HepG2 (cell line): ENCODE measurements around the gene MIS18BP1. TPM values are rescaled to one million over a fixed set of nuclear protein-coding genes. Genes with fewer than 3 reads are reported as not detected.
A peak's percentile ranks its signal among the peaks of the same experiment; 100 is the strongest.

ENCODE experiments used
- ARID2 ChIP-seq: sonication (generic); formaldehyde crosslinking; IDR thresholded peaks from 2 replicates; pipeline ENCODE4 v1.8.1; 2022; ENCODE audit warnings: mild to moderate bottlenecking, missing genetic modification reagents, borderline replicate concordance
- ATF7-NPFF ChIP-seq: sonication (generic); formaldehyde crosslinking; IDR thresholded peaks from 2 replicates; pipeline ENCODE4 v1.8.1; 2023; ENCODE audit warnings: mild to moderate bottlenecking, low read depth, missing genetic modification reagents, moderate library complexity
- ATRX ChIP-seq: sonication (generic); formaldehyde crosslinking; IDR thresholded peaks from 2 replicates; pipeline ENCODE4 v1.4.0; 2020; ENCODE audit warnings: missing genetic modification reagents, borderline replicate concordance
- FOXC1 ChIP-seq: sonication (generic); formaldehyde crosslinking; IDR thresholded peaks from 2 replicates; pipeline ENCODE4 v1.8.0; 2022; ENCODE audit warnings: mild to moderate bottlenecking, missing genetic modification reagents, borderline replicate concordance
- HNRNPUL1 ChIP-seq: fragments of 200-400 bp; formaldehyde crosslinking; IDR thresholded peaks from 2 replicates; pipeline ENCODE4 v1.6.1; 2017; ENCODE audit warnings: low read depth, mild to moderate bottlenecking, low read length, moderate library complexity
- ISL2 ChIP-seq: sonication (generic); formaldehyde crosslinking; IDR thresholded peaks from 2 replicates; pipeline ENCODE4 v1.5.0; 2020; ENCODE audit warnings: missing genetic modification reagents
- ISX ChIP-seq: sonication (generic); formaldehyde crosslinking; conservative IDR thresholded peaks from 2 replicates; pipeline ENCODE4 v1.5.0; 2020; ENCODE audit warnings: missing genetic modification reagents
- JUND ChIP-seq: sonication (generic); formaldehyde crosslinking; IDR thresholded peaks from 2 replicates; pipeline ENCODE4 v1.8.0; 2022; ENCODE audit warnings: mild to moderate bottlenecking, missing genetic modification reagents
- MAX ChIP-seq: IDR thresholded peaks from 2 replicates; pipeline ENCODE4 v1.6.1; 2012; ENCODE audit warnings: inconsistent platforms
- MEIS1 ChIP-seq: sonication (generic); formaldehyde crosslinking; IDR thresholded peaks from 2 replicates; pipeline ENCODE4 v1.9.0; 2021; ENCODE audit warnings: mild to moderate bottlenecking, missing genetic modification reagents, moderate library complexity, borderline replicate concordance
- MLXIP ChIP-seq: sonication (generic); formaldehyde crosslinking; IDR thresholded peaks from 2 replicates; pipeline ENCODE4 v1.9.0; 2021; ENCODE audit warnings: missing genetic modification reagents, borderline replicate concordance
- POLR2G ChIP-seq: fragments of 200-400 bp; formaldehyde crosslinking; IDR thresholded peaks from 2 replicates; pipeline ENCODE4 v1.6.1; 2018; ENCODE audit warnings: mild to moderate bottlenecking, low read depth, low read length, moderate library complexity
- RXRB ChIP-seq: IDR thresholded peaks from 2 replicates; pipeline ENCODE4 v1.6.1; 2016; ENCODE audit warnings: borderline replicate concordance, missing genetic modification reagents, missing compliant biosample characterization
- WIZ ChIP-seq: sonication (generic); formaldehyde crosslinking; IDR thresholded peaks from 2 replicates; pipeline ENCODE4 v1.5.1; 2020; ENCODE audit warnings: mild to moderate bottlenecking, missing genetic modification reagents
- ZBTB21 ChIP-seq: sonication (generic); formaldehyde crosslinking; IDR thresholded peaks from 2 replicates; pipeline ENCODE4 v1.4.0; 2020; ENCODE audit warnings: missing genetic modification reagents
- ZNF20 ChIP-seq: sonication (generic); formaldehyde crosslinking; IDR thresholded peaks from 2 replicates; pipeline ENCODE4 v1.4.0; 2020; ENCODE audit warnings: mild to moderate bottlenecking, moderate library complexity, missing genetic modification reagents
- ZNF280B ChIP-seq: sonication (generic); formaldehyde crosslinking; IDR thresholded peaks from 2 replicates; pipeline ENCODE4 v1.5.0; 2020; ENCODE audit warnings: missing genetic modification reagents, mild to moderate bottlenecking, borderline replicate concordance
- ZNF616 ChIP-seq: sonication (generic); formaldehyde crosslinking; IDR thresholded peaks from 2 replicates; pipeline ENCODE4 v1.5.0; 2020; ENCODE audit warnings: low read depth, mild to moderate bottlenecking, missing genetic modification reagents
- ZNF687 ChIP-seq: sonication (generic); formaldehyde crosslinking; IDR thresholded peaks from 2 replicates; pipeline ENCODE4 v1.5.1; 2020; ENCODE audit warnings: mild to moderate bottlenecking, missing genetic modification reagents, moderate library complexity
- ZNF737 ChIP-seq: sonication (generic); formaldehyde crosslinking; IDR thresholded peaks from 2 replicates; pipeline ENCODE4 v1.5.0; 2020; ENCODE audit warnings: missing genetic modification reagents, mild to moderate bottlenecking, borderline replicate concordance
- ZSCAN22 ChIP-seq: sonication (generic); formaldehyde crosslinking; IDR thresholded peaks from 2 replicates; pipeline ENCODE4 v1.4.0; 2020; ENCODE audit warnings: mild to moderate bottlenecking, missing genetic modification reagents
- polyA plus RNA-seq, 8 experiments: library from polyadenylated mRNA; depleted of rRNA in 3 of 8; stranded (reverse) in 7 of 8; unstranded in 1 of 8; fragments of >200 nt; fragmentation: Illumina TruSeq in 4 of 8; extraction: Trizol in 4 of 8; gene quantifications; 2 replicates each; pipeline versions ENCODE4 v1.2.1 to v1.2.3, GENCODE V29; 2011 to 2016; ENCODE audit warnings: low read depth in 4 of 8, missing spikeins in 1 of 8, mixed read lengths in 1 of 8; ENCODE audit not compliant: insufficient read depth in 1 of 8
- total RNA-seq, 5 experiments: library from RNA; depleted of rRNA; stranded (reverse); fragments of >200 nt; fragmentation: Illumina TruSeq; extraction: Trizol; gene quantifications; 2 replicates each; pipeline ENCODE4 v1.2.3, GENCODE V29; 2016; ENCODE audit warnings: low read depth in 1 of 5

The MIS18BP1 gene
- total and polyA plus RNA-seq, 2 of the 13 experiments (the other 11 are each of a cell fraction or from before 2014, with no cell fraction given), result 9.5 to 36.4 TPM

DNA sequence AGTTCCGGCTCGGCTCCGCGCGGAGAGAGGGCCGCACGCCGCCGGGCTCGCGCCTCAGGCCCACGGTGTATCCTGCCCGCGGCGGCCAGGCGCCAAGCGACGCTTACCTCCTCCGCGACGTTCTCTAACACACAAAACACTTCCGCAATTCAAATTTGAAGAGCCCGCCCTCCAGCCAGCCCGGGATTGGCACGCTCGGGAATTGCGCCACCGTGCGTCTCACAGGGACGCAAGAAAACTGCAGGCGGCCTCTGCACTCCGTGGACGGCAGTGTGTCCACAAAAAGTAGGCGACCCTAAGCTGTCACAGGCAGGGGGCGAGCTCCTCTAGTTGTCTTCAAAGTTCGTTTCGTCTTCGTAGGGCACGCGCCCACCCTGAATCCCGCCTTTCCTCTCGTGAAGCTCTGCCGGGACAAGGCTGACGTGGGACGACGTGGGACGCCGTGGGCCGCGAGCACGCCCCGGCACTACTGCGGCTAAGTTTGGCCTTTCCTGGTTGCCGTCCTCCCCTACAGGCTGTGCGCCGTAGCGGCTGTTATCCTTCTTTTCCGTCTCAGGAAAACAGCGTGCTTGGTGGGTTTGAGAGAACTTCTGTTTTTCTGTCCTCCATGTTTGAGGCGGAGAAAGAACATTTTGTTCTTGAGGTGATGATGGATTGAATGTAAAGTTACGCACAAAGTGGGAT lies at the start of gene MIS18BP1 (continued):
- TF ChIP-seq ZNF616 (CRISPR knock-in tag) (0 out of 2 replicates have a peak, but pooled peaks have one; percentile 48), ZNF280B (CRISPR knock-in tag) (peak; percentile 92), MLXIP (CRISPR knock-in tag) (peak; percentile 80; the same call in 1 of the 2 replicates), RXRB (CRISPR knock-in tag) (peak; percentile 63; the same call in 1 of the 2 replicates), HNRNPUL1 (no peak), WIZ (CRISPR knock-in tag) (peak; percentile 15; the same call in 1 of the 2 replicates), POLR2G (peak; percentile 92), MAX (peak; percentile 99), FOXC1 (peak; percentile 95), ISX (CRISPR knock-in tag) (no peak), ISL2 (peak; percentile 54), ZBTB21 (CRISPR knock-in tag) (peak; percentile 89), ZNF20 (CRISPR knock-in tag) (peak; percentile 59; the same call in 1 of the 2 replicates), ZNF687 (CRISPR knock-in tag) (peak; percentile 99), ARID2 (peak; percentile 69; the same call in 1 of the 2 replicates), ZSCAN22 (CRISPR knock-in tag) (no peak), ZNF737 (CRISPR knock-in tag) (no peak), ATRX (CRISPR knock-in tag) (no peak), JUND (CRISPR knock-in tag) (peak; percentile 25; the same call in 1 of the 2 replicates), MEIS1 (CRISPR knock-in tag) (peak; percentile 81), ATF7-NPFF (CRISPR knock-in tag) (peak; percentile 95)
